HG03342 (cell line): ENCODE measurements around the gene DCUN1D4.
A peak's percentile ranks its signal among the peaks of the same experiment; 100 is the strongest.

Experiments
- ATAC-seq: cut with Tn5 transposase; IDR thresholded peaks from one replicate; pipeline ENCODE4 v1.9.1; 2021; ENCODE audit warnings: mild to moderate bottlenecking, moderate library complexity; ENCODE audit not compliant: unreplicated experiment

The DCUN1D4 gene

DNA sequence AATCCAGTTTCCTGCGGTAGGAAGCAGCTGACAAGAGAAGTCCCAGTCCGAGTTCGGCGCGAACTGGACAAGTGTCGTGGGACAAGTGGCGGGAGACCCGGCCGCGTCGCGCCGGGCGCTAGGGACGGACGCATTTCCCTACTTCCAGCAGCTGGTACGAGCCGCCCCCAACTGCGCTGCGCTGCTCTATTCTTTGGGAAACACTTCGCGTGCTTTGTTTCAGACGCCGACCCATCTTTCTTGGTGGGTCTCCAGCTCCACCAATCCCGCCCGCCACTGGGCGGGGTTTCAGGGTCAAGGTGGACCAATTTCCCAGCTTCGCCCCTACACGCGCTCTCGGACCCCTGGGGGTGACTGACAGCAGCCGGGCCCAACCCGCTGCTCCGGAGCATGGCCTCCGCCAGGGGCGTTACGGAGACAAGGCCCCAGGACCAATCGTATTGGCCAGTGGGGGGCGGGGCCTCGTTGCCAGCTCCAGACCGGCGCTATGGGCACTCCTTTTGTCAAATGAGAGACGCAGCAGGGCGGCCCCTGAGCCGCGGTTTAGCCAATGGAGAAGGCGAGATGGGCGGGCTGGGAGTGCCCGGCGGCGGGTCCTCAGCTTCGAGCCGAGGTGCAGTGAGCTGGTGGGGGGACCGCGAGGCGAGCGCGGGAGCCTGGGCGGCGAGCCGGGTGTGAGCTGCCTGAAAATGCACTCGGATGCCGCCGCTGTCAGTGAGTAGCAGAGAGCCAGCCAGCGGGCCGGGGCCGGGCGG is at the start of gene DCUN1D4:
DCUN1D4 (plus strand) TSS at position 600 of the 755 bp plus-strand sequence; CDS start at position 690, 90 bp downstream.
- ATAC-seq: peak; percentile 89

DNA sequence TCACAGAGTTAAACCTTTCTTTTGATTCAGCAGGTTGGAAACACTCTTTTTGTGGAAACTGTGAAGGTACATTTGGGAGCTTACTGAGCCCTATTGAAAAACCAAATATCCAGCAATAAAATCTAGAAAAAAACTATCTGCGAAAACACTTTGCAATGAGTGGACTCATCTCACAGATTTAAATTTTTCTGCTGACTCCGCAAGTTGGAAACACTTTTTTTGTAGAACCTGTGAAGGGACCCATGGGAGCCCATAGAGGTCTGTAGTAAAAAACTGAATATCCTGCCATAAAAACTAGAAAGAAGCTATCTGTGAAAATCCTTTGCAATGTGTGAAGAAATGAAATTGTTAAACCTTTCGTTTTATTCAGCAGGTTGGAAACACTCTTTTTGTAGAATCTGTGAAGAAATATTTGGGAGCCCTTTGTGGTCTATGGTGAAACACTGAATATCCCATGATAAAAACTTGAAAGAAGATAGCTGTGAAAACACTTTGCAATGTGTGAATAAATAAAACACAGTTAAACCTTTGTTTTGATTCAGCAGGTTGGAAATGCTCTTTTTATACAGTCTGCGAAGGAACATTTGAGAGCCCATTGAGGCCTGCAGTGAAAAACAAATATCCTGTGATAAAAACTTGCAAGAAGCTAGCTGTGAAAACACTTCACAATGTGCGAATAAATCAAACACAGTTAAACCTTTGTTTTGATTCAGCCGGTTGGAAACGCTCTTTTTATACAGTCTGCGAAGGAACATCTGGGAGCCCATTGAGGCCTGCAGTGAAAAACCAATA is 22.3 kb upstream of the DCUN1D4 start:
- ATAC-seq: no peak

DNA sequence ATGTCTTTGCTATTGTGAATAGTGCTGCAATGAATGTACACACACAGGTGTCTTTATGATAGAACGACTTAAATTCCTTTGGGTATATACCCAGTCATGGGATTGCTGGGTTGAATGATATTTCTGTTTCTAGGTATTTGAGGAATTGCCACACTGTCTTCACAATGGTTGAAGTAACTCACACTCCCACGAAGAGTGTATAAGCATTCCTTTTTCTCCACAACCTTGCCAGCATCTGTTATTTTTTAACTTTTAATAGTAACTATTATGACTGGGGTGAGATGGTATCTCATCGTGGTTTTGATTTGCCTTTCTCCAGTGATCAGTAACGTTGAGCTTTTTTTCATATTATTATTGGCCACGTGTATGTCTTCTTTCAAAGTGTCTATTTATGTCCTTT is 17.6 kb upstream of the DCUN1D4 start:
- ATAC-seq: no peak

DNA sequence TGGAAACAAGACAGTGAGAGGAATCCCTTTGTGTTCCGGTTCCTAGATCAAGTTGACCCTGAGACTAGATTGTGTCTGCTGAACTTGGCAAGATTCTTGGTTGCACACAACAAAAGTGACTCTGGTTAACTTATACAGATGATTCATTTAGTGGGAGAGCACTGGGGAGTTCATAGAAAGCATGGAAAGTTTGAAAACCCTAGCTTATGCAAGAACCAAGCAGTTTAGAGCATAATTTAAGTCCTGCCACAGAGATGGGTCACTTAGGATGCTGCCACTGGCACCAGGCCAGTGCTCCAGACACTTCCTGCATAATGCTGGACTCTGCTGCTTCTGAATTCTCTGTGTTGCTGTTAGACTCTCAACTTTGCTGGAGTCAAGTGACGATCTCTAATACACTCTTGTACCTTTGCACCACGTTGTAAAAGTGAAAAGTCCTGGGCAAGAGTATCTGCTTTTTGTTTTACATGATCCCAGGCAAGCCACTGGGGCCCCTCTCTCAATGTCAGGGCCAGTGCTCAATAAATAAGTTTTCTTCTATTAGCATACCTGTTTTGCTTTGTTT is 12.7 kb upstream of the DCUN1D4 start:
- ATAC-seq: no peak

DNA sequence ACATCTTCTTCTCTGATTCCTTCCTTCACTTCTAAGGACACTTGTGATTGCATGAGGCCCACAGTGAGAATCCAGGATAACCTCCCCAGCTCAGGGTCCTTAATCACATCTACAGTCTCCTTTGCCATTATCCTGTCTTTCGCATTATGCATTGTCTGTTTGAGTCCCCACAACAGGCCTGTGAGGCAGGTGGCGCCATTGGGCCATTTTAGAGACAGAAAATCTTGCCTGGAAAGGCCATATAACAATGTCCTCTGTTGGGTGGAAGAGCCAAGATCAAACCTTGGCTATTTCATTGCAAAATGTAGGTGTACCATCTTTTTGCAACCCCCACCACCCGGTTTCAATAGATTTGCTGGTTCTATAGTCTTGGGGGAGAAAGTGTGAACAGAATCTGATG is 11.8 kb upstream of the DCUN1D4 start:
- ATAC-seq: no peak

DNA sequence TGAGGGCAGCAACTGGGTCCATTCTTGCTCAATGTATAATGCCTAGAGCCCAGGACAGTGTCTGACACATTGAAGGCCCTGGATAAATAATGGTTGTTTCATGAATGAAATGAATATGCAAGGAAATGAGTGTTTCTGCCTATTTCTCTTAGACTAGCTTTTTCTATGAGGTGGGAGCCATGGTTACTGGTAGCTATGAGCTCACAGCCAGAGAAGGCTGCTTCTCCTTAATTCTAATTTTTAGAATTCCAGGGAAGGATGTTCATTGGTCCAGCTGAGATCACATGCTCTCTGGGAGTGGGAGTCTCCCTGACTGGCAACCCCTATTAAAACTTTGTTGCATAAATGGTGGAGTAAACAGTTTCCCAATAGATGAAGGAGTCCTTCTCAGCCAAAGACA is 9.7 kb upstream of the DCUN1D4 start:
- no peak for ATAC-seq

DNA sequence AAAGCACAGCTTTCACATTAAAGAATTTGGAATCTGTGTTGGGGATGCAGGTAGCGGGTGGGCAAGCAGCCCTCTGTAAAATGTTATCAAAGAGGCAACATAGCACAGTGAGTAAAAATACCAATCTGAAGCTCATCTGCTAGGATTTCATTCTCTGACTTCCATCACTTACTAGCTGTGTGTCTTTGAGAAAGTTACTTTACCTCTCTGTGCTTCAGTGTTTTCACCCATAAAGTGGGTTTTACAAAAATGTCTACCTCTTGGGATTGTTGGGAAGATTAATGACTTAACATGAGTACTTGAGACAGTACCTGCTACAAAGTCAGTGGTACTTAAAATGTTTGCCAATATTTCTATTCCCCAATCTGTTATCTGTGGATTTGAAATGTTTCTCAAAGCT is 7.9 kb upstream of the DCUN1D4 start:
- no peak for ATAC-seq

DNA sequence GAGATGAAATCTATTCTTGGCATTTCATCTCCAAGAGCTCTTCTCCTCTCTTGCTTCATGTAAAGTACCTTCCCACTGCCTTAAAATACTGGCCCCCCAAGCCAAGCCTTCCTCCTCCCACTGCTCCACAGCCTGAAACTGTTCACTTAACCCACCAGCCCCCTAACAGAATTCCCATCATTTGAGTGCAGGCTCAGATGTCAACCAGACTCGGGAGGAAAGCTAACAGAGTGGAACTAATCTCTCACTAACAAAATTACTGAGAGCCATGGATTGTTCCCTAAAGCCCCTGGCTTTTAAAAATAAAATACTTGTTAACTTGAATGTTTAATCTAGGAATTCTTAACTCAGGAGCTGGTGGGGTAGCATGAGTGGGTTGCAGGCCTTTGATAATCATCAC is 7.1 kb upstream of the DCUN1D4 start:
- no peak for ATAC-seq

DNA sequence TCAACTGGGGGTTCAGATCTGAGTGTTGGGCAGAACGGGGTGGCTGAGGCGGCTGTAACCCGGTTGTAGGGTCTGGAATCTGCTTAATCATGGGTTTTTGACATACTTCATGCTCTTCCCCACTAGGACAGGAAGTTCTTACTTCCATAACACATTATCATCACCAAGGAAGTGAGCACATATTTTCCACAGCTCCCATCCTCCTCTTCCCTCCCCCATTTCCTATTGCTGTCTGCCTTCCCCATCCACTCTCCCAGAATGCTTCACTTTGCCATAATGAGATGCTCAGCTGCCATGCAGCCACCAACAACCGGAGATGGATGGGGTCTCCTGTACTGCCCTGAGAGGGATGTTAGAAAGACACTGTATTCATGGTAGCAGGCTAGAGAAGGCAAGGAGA is 6.4 kb upstream of the DCUN1D4 start:
- ATAC-seq: no peak

DNA sequence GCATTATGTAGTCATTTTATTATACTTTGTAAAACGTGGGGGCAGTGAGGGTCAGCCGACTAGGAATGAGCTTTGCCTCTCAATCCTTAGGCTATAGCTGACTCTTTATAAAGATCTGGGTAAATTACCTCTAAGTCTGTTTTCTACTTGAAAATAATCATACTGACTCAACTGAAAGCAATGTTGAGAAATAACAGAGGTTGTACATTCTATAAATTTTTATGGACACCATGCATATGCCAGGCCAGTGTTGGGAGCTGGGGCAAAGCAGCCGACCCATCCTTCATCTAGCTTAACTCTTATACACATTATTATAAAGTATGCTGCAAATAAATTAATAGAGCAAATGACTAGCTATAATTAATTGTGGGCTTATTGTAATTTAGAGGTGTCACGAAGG is 2.2 kb upstream of the DCUN1D4 start:
- no peak for ATAC-seq

DNA sequence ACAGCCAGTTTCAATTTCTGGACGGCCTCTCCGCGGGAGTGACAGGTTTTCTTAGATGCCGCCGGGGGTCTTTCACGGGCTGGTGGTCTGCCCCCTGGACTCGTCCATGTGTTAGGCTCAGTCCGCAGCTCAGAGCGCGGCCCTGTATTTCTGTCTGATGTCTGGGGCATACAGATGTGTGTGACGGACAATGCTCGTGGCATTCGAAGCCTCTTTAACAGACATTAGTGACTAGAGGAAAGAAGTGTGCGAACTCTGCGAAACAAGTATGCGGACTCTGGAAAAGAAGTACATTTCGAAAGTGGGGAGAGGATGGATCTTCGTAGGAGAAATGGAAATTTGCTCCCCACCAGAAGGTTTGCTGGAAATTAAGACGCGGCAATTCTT is 793 bp upstream of the DCUN1D4 start:
- no peak for ATAC-seq

DNA sequence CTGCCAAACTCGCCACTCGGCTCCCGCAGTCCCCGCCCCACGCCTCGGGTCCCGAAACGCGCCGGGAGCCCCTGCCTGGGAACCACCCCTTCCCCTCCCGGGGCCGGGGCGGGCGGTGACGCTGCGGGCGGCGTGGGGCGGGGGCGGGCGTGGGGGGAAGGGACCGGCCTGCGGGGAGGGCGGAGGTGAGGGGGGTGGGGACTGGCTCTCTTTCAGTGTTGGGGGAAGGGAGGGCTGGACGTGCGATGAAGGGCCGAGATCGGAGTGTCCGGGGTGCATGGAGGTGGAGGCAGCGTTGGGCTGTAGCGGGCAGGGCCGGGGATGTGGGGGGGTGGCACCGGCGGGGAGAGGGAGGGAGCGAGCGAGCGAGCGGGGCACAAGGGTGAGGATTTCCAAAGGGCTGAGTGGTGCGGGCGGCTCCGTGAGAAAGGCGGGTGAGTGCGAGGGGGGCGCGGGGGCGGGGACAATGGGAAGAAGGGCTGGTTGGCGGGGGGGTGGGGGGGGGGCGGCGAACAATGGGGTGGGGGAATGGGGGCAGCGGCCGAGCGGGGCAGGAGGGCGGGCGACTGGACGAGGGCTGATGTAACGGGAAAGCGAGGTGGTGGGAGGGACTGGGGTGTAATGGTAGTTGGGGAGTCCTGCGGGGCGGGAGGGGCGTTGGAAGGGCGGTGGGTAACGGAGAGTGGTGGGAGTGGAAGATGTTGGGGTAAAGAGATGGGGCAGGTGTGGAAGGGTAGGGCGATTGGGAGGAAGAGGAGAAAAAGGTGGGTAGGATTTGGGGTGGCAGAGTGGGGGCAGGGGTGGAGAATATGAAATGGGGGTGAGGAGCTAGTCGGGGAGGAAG is 578 bp downstream of the DCUN1D4 start:
- peak; percentile 19 for ATAC-seq

DNA sequence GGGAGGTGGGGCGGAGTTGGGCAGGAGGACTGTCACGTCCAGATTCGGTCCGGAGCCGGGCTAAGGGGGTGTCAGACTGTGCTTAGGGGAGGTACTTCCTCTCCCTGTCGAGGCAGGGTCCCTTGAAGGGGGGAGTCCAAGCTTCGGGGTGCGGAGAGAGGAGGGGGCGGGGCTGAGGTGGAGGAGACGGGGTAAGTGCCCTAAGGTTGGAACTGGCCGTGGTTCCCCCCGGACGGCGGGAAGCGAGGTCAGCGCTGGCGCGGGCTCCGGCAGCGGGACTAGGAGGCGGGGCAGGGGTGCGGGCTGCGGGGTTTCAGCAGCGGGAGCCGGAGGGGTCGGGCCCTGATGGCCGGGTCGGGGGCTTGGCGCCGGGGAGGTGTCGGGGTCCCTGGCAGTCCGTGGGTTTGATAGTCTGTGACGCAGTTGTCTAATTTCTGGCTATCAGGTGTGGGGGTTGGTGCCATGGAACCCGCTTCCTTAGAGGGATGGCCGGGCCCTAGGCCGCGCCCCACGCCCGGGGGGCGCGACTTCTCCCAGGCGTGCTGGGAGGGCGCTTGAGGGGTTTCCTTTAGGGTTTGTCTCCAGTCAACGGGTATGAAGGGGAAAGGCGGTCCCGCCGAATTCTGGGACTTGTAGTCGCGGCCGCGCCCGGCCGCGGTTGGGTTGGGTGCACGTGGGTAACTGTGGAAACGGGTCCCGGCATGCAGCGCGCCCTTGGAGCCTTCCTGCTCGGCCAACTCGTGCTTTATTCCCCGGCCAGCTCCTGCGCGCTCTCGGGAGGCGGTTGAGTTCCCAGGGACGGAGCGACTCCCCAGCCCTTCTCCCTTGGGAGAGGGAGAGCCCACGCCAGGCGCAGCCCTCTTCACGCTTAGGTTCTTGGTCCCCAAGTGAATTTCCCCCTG is 1.5 kb downstream of the DCUN1D4 start:
- ATAC-seq: peak; percentile 53

DNA sequence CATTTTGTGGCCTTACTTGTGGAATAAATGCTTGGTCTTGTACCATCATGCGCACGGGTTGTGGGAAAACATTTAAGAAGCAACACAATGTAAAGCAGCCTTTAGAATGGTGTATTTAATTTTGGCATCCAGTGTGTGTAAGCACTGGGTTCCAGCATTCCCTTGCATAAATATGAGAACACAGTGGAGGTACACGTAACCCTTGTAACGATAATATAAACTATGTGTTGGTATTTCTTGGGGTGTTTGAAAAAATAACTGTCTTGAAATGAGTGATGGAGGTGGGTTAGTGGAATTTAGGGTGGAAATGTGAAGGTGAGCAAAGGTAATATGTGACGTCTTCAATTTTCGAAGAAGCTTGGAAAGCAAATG is 2.1 kb downstream of the DCUN1D4 start:
- ATAC-seq: no peak

DNA sequence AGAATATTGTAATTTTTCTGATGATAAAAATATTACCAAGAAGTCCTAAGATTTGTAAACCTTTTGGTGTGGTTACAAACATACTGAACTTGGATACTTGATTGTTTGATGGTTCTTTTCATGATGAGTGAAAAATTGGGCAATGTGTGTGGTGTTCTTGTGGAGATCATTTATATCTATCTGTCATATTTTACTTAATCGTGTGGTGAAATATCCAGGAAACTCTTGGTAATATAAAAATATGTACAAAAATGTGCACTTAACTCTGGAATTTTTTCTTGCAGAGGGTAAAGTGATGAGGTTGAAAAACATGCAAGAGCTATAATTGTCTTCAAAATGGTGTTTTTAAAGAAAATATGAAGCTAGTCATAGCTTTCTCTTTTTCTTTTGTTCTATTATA is 2.8 kb downstream of the DCUN1D4 start:
- no peak for ATAC-seq

DNA sequence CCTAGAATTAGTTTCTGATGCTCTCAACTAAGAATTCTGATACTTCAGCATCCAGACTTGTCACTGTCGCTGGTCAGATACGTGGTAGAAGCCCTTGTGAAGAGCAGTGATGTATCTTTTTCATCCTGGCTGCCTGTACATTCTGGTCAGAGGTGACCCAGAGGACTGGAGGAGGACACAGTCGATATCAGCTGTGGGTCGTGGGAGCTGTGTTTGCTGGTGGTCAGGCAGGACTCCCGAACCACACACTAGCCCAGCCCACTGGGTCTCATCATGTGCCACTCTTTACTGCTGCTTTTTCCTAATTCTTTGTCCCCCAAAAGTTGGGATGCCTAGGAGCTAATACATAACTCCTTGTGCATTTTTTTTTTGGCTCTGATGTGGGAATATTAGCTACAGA is 6.5 kb downstream of the DCUN1D4 start:
- no peak for ATAC-seq

DNA sequence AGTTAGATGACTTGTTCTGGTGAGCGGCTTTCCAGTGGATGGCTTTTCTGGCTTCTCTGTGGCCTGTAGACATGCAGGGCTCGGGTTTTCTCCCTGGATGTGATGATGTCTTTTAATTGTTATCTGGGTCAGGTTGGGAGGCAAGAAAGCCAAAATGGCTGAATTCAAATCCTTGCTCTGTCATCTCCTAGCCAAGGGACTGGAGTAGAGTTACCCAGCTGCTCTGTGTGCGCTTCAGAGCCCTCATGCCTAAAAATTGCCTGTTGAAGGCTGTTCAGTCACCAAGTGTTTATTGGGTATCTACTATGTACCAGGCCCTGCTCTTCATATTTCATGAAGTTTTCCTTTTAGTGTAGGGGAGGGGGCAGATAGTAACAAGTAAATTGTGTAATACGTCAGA is 7.3 kb downstream of the DCUN1D4 start:
- no peak for ATAC-seq

DNA sequence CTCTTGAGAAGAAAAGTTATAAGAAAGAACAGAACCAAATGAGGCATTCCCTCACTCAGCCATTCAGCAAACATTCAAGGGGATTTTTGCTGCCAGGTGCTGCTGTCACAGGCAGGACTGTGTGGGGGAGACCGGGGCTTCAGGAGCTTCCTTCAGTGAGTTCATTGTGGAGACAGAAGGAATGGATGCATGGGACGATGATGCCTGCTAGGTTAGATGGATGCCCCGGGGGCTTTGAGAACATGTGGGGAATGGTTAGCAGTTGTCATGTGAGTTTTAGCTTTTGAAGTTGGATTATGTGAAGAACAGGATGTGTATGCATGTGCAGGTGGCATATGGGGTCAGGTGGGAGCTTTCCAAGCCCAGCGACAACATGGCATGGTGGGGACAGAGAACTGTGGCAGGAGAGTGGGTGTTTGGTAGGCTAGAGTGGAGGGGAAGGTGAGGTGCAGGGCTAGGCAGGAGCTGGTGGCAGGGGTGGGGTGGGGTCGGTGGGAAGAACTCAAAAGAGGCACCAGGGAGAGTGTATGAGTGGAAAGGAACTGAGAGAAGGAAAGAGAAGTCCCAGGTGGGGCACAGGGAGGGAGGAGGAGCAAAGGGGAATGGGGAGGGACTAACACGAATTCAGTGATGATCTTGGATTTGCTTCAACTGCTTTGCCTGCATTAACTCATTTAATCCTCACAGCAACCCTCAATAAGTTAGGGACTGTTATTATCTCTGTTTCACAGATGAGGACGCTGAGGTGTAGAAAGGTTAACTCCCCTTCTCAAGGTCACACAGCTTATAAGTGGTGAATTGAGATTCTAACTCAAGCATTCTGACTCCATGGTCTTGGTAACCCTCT is 8.4 kb downstream of the DCUN1D4 start:
- no peak for ATAC-seq

DNA sequence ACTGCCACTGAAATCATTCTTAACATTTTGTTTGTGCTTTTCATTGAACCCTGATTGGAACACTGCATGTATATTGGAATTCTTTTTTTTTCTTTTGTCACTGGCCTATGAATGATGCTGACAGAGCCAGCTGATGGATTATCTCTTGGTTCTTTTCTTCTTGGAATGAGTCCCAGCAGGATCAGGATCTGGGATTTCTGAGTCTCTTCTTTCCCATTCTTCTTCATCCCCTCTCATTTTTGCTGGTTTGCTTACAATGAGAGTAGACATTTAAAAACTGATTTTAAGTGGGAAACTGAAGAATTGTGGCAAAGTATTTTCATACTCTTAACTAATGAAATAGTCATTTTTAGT is 9.0 kb downstream of the DCUN1D4 start:
- ATAC-seq: no peak
